GM19467 (cell line): Measurements from ENCODE around the gene STK11IP.
"Not testable (repeated sequence)": the region's sequence is repeated elsewhere in the genome, so short reads cannot be mapped to it uniquely, and the experiment has no call there.

Experiments used
- ATAC-seq: cut with Tn5 transposase; IDR thresholded peaks from one replicate; pipeline ENCODE4 v1.9.1; 2021; ENCODE audit warnings: mild to moderate bottlenecking, moderate library complexity; ENCODE audit not compliant: unreplicated experiment

The STK11IP gene

GRCh38 chr2:219644801-219645480, 47.3 kb downstream of the STK11IP start:
- no peak for ATAC-seq

GRCh38 chr2:219645631-219646527, 48.2 kb downstream of the STK11IP start:
- no peak for ATAC-seq

GRCh38 chr2:219648176-219648575, 50.5 kb downstream of the STK11IP start:
- no peak for ATAC-seq

- no peak for ATAC-seq
Measured at GRCh38 chr2:219648963-219649362, 51.3 kb downstream of the STK11IP start.

GRCh38 chr2:219650426-219651248, 53.0 kb downstream of the STK11IP start:
- ATAC-seq: no peak

GRCh38 chr2:219651656-219652055, 54.0 kb downstream of the STK11IP start:
- not testable (repeated sequence) for ATAC-seq

GRCh38 chr2:219656526-219656925, 58.9 kb downstream of the STK11IP start:
- ATAC-seq: no peak

- no peak for ATAC-seq
Measured at GRCh38 chr2:219658196-219658846, 60.7 kb downstream of the STK11IP start.

GRCh38 chr2:219658874-219659273, 61.2 kb downstream of the STK11IP start:
- ATAC-seq: no peak

GRCh38 chr2:219661197-219661954, 63.7 kb downstream of the STK11IP start:
- ATAC-seq: peak; percentile 90

GRCh38 chr2:219661955-219662395, 64.3 kb downstream of the STK11IP start:
- ATAC-seq: peak; percentile 25

- ATAC-seq: no peak
Measured at GRCh38 chr2:219662566-219662965, 64.9 kb downstream of the STK11IP start.

- ATAC-seq: no peak
Measured at GRCh38 chr2:219663116-219663762, 65.6 kb downstream of the STK11IP start.

GRCh38 chr2:219664041-219664440, 66.4 kb downstream of the STK11IP start:
- ATAC-seq: no peak

- ATAC-seq: no peak
Measured at GRCh38 chr2:219664944-219665343, 67.3 kb downstream of the STK11IP start.

GRCh38 chr2:219665926-219666325, 68.3 kb downstream of the STK11IP start:
- no peak for ATAC-seq
